GM12874 (cell line): ENCODE data around the gene BAD.

Source experiments
- TF ChIP-seq, protein P1 (sequence below): IDR thresholded peaks from 2 replicates; pipeline ENCODE4 v1.5.1; 2011; ENCODE audit warnings: low read depth, mild to moderate bottlenecking, control low read depth, low read length, moderate library complexity; ENCODE audit not compliant: insufficient read depth

Gene BAD

DNA sequence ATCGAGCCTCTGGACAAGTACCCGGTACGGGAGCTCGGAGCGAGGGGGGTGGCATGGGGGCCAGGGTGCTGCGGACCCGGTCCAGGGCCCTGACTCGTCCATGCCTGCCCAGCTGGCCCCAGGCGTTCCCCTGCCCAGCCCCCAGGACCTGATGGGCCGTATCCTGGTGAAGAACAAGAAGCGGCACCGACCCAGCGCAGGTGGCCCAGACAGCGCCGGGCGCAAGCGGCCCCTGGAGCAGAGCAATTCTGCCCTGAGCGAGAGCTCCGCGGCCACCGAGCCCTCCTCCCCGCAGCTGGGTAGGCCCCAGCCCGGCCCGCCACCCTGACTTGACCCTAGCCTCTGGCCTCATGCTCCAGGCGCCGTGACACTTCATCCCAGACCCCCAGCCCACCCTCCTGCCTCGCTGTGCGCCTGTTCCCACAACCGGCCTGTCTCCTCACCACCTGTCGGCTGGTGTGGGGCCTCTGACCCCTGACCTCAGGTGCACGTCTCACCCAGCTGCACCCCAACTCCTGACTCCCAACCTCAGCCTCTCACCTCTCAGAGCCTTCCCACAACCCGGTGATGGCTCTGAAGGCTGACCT is 25.4 kb downstream of the BAD start:
- TF ChIP-seq, protein P1, sequence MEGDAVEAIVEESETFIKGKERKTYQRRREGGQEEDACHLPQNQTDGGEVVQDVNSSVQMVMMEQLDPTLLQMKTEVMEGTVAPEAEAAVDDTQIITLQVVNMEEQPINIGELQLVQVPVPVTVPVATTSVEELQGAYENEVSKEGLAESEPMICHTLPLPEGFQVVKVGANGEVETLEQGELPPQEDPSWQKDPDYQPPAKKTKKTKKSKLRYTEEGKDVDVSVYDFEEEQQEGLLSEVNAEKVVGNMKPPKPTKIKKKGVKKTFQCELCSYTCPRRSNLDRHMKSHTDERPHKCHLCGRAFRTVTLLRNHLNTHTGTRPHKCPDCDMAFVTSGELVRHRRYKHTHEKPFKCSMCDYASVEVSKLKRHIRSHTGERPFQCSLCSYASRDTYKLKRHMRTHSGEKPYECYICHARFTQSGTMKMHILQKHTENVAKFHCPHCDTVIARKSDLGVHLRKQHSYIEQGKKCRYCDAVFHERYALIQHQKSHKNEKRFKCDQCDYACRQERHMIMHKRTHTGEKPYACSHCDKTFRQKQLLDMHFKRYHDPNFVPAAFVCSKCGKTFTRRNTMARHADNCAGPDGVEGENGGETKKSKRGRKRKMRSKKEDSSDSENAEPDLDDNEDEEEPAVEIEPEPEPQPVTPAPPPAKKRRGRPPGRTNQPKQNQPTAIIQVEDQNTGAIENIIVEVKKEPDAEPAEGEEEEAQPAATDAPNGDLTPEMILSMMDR, result no peak

GRCh38 chr11:64258356-64258755 is 26.1 kb downstream of the BAD start:
- TF ChIP-seq, protein P1, result no peak

- TF ChIP-seq, protein P1, result no peak
Observed at GRCh38 chr11:64256300-64256699, 28.2 kb downstream of the BAD start.

DNA sequence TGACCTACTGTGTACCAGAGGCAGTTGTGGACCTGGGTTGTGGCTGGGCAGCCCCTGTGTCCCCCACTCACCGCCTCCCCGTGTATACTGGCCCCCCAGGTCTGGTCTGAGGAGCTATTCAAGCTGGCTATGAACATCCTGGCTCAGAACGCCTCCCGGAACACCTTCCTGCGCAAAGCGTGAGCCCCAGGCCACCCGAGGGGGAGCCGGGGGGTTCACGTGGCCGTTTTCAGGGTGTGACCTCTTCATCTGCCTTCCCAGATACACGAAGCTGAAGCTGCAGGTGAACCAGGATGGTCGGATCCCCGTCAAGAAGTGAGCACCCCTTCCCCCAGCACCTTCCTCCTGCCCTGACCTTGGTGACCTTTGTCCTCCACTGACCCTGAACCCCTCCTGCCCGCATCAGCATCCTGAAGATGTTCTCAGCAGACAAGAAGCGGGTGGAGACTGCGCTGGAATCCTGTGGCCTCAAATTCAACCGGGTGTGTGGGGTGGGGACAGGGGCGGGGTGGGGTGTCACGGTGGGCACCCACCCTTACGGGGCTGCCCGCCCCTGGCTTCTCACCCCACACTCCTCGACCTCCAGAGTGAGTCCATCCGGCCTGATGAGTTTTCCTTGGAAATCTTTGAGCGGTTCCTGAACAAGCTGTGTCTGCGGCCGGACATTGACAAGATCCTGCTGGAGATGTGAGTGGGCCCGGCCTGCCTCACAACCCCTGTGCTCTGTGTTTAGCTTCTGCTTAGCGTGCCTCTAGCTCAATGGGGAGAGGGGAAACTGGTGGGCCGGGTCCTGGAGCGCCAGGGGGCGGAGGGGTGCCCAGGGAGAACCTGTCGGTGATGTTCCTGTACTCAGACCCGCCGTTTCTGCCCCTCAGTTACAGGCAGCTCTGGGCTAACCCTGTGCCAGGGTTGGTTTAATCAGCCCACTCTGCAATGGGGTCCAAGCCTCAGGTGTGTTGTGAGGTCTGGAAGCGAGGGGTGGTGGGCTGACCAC is 29.0 kb downstream of the BAD start:
- TF ChIP-seq, protein P1, result no peak

DNA sequence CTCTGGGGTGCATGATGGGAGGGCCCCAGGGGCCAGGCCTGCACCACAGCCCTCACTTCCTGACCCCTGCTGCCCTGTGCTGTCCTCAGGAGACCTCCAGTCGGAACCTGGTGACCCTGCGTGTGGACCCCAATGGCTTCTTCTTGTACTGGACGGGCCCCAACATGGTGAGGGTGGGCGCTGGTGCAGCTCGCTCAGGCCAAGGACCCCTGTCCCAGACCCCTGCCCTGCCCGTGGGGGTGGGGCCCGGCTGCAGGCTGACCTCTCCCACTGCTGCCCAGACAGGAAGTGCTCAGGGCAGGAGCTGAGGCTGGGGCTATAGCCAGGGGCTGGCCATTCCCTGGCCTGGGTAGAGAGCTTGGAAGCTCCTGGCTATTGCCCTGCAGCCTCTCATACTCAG is 30.1 kb downstream of the BAD start:
- TF ChIP-seq, protein P1, result no peak

DNA sequence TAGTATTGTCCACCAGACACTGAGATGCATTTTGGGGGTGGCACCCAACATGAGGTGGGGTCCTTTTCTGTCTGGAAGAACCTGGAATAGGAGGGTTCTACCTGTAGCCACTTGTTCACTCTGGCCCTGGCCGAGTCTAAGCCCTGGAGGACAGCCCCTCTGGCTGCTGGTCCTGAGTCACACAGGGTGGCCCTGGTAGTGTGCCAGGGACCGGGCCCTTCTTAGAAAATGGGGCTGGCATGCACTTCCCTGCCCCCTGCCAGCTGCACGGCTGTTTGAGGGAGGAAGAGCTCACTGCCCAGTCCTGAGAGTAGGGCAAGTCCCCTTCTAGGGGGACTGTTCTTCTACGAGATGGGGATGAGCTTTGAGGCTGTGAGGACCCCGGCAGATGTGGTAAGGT is 31.0 kb downstream of the BAD start:
- TF ChIP-seq, protein P1, result no peak

DNA sequence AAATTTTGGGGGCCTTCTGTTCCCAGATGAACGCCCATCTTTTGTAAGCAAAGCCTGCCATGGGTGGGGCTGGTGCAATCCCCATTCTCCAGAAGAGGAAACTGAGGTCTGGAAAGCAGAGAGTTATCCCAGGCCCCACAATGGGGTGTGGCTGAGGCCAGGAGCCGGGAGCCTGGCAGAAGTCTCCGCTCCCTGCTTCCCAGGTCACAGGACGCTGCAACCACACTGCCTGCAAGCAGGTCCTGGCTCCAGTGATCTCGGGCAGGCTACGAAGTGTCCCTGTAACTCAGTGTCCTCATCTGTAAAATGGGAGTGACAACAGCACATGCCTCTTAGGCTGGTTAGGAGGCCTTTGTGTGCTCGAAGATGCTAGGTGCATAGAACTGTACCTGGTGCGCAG is 31.4 kb downstream of the BAD start:
- TF ChIP-seq, protein P1, result no peak
